Karpas-422 (cell line): ENCODE measurements around the gene C14orf132. TPM values are rescaled to one million over a fixed set of nuclear protein-coding genes. Genes with fewer than 3 reads are reported as not detected.

Experiments used
- DNase-seq: peaks from one replicate; pipeline ENCODE4 v3.0.0-alpha.2; 2015
- H2AFZ ChIP-seq: fragments of 200-600 bp; sonication (generic); 2 replicates; pipeline ENCODE4 v1.6.1; 2014; ENCODE audit warnings: antibody characterized with exemption, low read length, mixed read lengths
- H3K27ac ChIP-seq: fragments of 200-600 bp; sonication (generic); 2 replicates; pipeline ENCODE4 v1.5.1; 2014; ENCODE audit warnings: mild to moderate bottlenecking, low read length, moderate library complexity
- H3K27me3 ChIP-seq: fragments of 200-600 bp; sonication (generic); 2 replicates; pipeline ENCODE4 v1.6.1; 2014; ENCODE audit warnings: low read length, mixed read lengths
- H3K36me3 ChIP-seq: fragments of 200-600 bp; sonication (generic); 2 replicates; pipeline ENCODE4 v1.6.1; 2014; ENCODE audit warnings: low read length, mixed read lengths; ENCODE audit not compliant: insufficient read depth
- H3K4me1 ChIP-seq: fragments of 200-600 bp; sonication (generic); 2 replicates; pipeline ENCODE4 v1.6.1; 2014; ENCODE audit warnings: mild to moderate bottlenecking, low read length, mixed read lengths
- H3K4me2 ChIP-seq: fragments of 200-600 bp; sonication (generic); 2 replicates; pipeline ENCODE4 v1.6.1; 2014; ENCODE audit warnings: low read length, low read depth, mild to moderate bottlenecking; ENCODE audit not compliant: poor library complexity, severe bottlenecking
- H3K4me3 ChIP-seq: fragments of 200-600 bp; sonication (generic); 2 replicates; pipeline ENCODE4 v1.5.1; 2014; ENCODE audit warnings: mild to moderate bottlenecking, antibody characterized with exemption, low read length, mixed read lengths
- H3K79me2 ChIP-seq: fragments of 200-600 bp; sonication (generic); 2 replicates; pipeline ENCODE4 v1.6.1; 2014; ENCODE audit warnings: mild to moderate bottlenecking, low read length, mixed read lengths
- H3K9ac ChIP-seq: fragments of 200-600 bp; sonication (generic); 2 replicates; pipeline ENCODE4 v1.6.0; 2014; ENCODE audit warnings: low read length
- H3K9me2 ChIP-seq: fragments of 200-600 bp; sonication (generic), shearing (Covaris generic); replicated peaks from 2 replicates; pipeline ENCODE4 v1.6.0; 2014; ENCODE audit warnings: mild to moderate bottlenecking, low read length, moderate library complexity; ENCODE audit not compliant: insufficient read depth
- H3K9me3 ChIP-seq: fragments of 300-700, 200-600 bp; sonication (generic); 2 replicates; pipeline ENCODE4 v1.6.1; 2014; ENCODE audit warnings: low read length, mixed read lengths
- H4K20me1 ChIP-seq: fragments of 200-600 bp; sonication (generic); 2 replicates; pipeline ENCODE4 v1.6.1; 2014; ENCODE audit warnings: mild to moderate bottlenecking, antibody characterized with exemption, low read length, low read depth; ENCODE audit not compliant: insufficient read depth
- total RNA-seq: library from RNA; depleted of rRNA; stranded (reverse); fragments of >200 nt; shearing (Covaris generic); gene quantifications from 2 replicates; pipeline ENCODE4 v1.2.3, GENCODE V29; 2014; ENCODE audit warnings: low replicate concordance

The C14orf132 gene
- total RNA-seq, 1 experiment from 2014 or later = 0.07 TPM

- Histone ChIP-seq H3K4me1 (peaks cover 21% of the 10 kb centered on the region), H3K9me3 (no peaks in the 10 kb centered on the region), H3K27me3 (no peaks in the 10 kb centered on the region), H2AFZ (no peak overlapping the region), H3K4me3 (no peak overlapping the region), H3K27ac (no peak overlapping the region), H3K9ac (no peak overlapping the region), H4K20me1 (no peaks in the 10 kb centered on the region), H3K79me2 (no peaks in the 10 kb centered on the region), H3K36me3 (no peaks in the 10 kb centered on the region), H3K4me2 (no peak overlapping the region), H3K9me2 (no peaks in the 10 kb centered on the region)
- no peak for DNase-seq
Measured at GRCh38 chr14:96121660-96122395, 82.7 kb downstream of the C14orf132 start.

DNA sequence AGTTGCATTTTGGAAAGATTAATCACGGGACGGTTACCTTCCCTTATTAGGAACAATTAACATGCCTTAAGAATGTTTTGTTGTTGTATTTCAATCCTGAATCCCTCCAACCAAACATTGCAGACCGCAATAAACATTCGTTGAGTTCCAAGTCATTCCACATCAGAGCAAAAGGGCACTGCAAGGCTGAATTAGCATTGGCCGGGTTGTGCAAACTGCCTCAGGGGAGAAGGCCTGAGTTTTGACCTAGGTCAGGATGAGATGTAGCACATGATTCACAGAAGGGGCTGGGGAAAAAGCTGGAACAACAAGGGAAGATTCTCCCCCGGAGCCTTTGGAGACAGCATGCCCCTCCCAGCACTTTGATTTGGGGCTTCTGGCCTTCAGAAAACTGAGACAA lies 83.3 kb downstream of the C14orf132 start:
- H3K27ac ChIP-seq = no peak overlapping the region
- DNase-seq = no peak
- H3K4me2 ChIP-seq = no peak overlapping the region
- H3K9ac ChIP-seq = no peak overlapping the region
- no peak overlapping the region for H2AFZ ChIP-seq
- no peaks in the 10 kb centered on the region for H3K36me3 ChIP-seq
- H3K9me2 ChIP-seq = no peaks in the 10 kb centered on the region
- no peaks in the 10 kb centered on the region for H3K27me3 ChIP-seq
- no peaks in the 10 kb centered on the region for H4K20me1 ChIP-seq
- H3K79me2 ChIP-seq = no peaks in the 10 kb centered on the region
- no peaks in the 10 kb centered on the region for H3K9me3 ChIP-seq
- peaks cover 14% of the 10 kb centered on the region for H3K4me1 ChIP-seq
- H3K4me3 ChIP-seq = no peak overlapping the region

- no peak overlapping the region for H3K4me3 ChIP-seq
- H3K4me2 ChIP-seq = no peak overlapping the region
- H2AFZ ChIP-seq = no peak overlapping the region
- no peaks in the 10 kb centered on the region for H3K9me2 ChIP-seq
- no peak for DNase-seq
- no peaks in the 10 kb centered on the region for H3K27me3 ChIP-seq
- H3K27ac ChIP-seq = no peak overlapping the region
- no peaks in the 10 kb centered on the region for H4K20me1 ChIP-seq
- no peaks in the 10 kb centered on the region for H3K79me2 ChIP-seq
- H3K9ac ChIP-seq = no peak overlapping the region
- no peaks in the 10 kb centered on the region for H3K36me3 ChIP-seq
- H3K9me3 ChIP-seq = no peaks in the 10 kb centered on the region
- peaks cover 12% of the 10 kb centered on the region for H3K4me1 ChIP-seq
Measured at GRCh38 chr14:96125536-96125935, 86.4 kb downstream of the C14orf132 start.

- Histone ChIP-seq H3K4me3 (no peak overlapping the region), H3K9me3 (no peaks in the 10 kb centered on the region), H3K4me1 (peaks cover 16% of the 10 kb centered on the region), H4K20me1 (no peaks in the 10 kb centered on the region), H3K79me2 (no peaks in the 10 kb centered on the region), H3K27ac (no peak overlapping the region), H3K9ac (no peak overlapping the region), H2AFZ (no peak overlapping the region), H3K36me3 (no peaks in the 10 kb centered on the region), H3K4me2 (no peak overlapping the region), H3K9me2 (no peaks in the 10 kb centered on the region), H3K27me3 (no peaks in the 10 kb centered on the region)
- DNase-seq = no peak
Measured at GRCh38 chr14:96126339-96126782, 87.2 kb downstream of the C14orf132 start.

GRCh38 chr14:96126783-96127271 lies 87.7 kb downstream of the C14orf132 start:
- no peaks in the 10 kb centered on the region for H3K36me3 ChIP-seq
- H3K79me2 ChIP-seq = no peaks in the 10 kb centered on the region
- no peak overlapping the region for H3K9ac ChIP-seq
- no peak overlapping the region for H3K4me3 ChIP-seq
- no peak overlapping the region for H3K4me2 ChIP-seq
- DNase-seq = no peak
- H3K27me3 ChIP-seq = no peaks in the 10 kb centered on the region
- H4K20me1 ChIP-seq = no peaks in the 10 kb centered on the region
- H2AFZ ChIP-seq = no peak overlapping the region
- no peaks in the 10 kb centered on the region for H3K9me3 ChIP-seq
- peaks cover 20% of the 10 kb centered on the region for H3K4me1 ChIP-seq
- no peak overlapping the region for H3K27ac ChIP-seq
- H3K9me2 ChIP-seq = no peaks in the 10 kb centered on the region

DNA sequence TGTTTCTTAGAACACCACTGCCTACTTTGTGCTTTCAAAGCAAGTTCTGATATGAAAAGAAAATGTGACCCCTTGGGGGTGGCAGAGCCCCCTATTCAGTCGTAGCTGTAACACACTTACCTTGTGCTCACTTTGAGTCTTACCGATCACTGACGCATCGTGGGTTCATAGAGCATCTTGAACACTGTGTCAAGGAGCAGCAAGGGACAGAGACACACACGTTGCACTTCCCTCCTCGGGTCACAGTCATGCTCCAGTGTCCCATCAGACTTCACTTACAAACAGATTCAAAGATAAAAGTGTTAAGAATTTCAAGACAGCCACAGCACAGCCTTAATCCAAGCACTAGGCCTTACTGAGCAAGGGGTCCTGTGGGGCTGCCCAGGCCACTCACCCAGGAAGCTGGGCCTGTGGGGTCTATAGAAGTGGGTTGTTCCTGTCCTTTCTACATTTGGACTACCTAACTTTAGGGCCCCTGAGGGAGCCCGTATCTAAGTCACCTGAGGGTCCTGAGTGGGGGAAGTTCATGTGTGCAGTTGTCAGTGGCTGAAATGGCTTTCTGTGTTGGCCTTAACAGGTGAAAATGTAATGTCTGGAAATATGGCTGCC lies 90.1 kb downstream of the C14orf132 start:
- no peak overlapping the region for H3K4me2 ChIP-seq
- H3K9me2 ChIP-seq = no peaks in the 10 kb centered on the region
- H4K20me1 ChIP-seq = no peaks in the 10 kb centered on the region
- no peak overlapping the region for H3K9ac ChIP-seq
- H3K27me3 ChIP-seq = 0 out of 2 replicates have a peak, but pooled peaks cover 3% of the 10 kb centered on the region
- H2AFZ ChIP-seq = no peak overlapping the region
- no peaks in the 10 kb centered on the region for H3K79me2 ChIP-seq
- peaks cover 15% of the 10 kb centered on the region for H3K4me1 ChIP-seq
- DNase-seq = no peak
- no peaks in the 10 kb centered on the region for H3K36me3 ChIP-seq
- no peak overlapping the region for H3K4me3 ChIP-seq
- no peaks in the 10 kb centered on the region for H3K9me3 ChIP-seq
- H3K27ac ChIP-seq = no peak overlapping the region

GRCh38 chr14:96130391-96130790 lies 91.2 kb downstream of the C14orf132 start:
- Histone ChIP-seq H3K4me1 (peaks cover 15% of the 10 kb centered on the region), H3K4me3 (no peak overlapping the region), H3K27me3 (0 out of 2 replicates have a peak, but pooled peaks cover 3% of the 10 kb centered on the region), H4K20me1 (no peaks in the 10 kb centered on the region), H3K9me3 (no peaks in the 10 kb centered on the region), H3K4me2 (no peak overlapping the region), H3K27ac (no peak overlapping the region), H3K36me3 (no peaks in the 10 kb centered on the region), H3K79me2 (no peaks in the 10 kb centered on the region), H3K9ac (no peak overlapping the region), H3K9me2 (no peaks in the 10 kb centered on the region), H2AFZ (no peak overlapping the region)
- no peak for DNase-seq

- Histone ChIP-seq H3K4me1 (peaks cover 15% of the 10 kb centered on the region), H3K79me2 (no peaks in the 10 kb centered on the region), H3K27me3 (0 out of 2 replicates have a peak, but pooled peaks cover 3% of the 10 kb centered on the region), H3K9me3 (no peaks in the 10 kb centered on the region), H3K27ac (no peak overlapping the region), H3K36me3 (no peaks in the 10 kb centered on the region), H4K20me1 (no peaks in the 10 kb centered on the region), H3K9ac (no peak overlapping the region), H2AFZ (no peak overlapping the region), H3K4me2 (no peak overlapping the region), H3K4me3 (no peak overlapping the region), H3K9me2 (no peaks in the 10 kb centered on the region)
- no peak for DNase-seq
Measured at GRCh38 chr14:96130854-96131253, 91.7 kb downstream of the C14orf132 start.
